Cortex of kidney (tissue), 1 donor: ENCODE data around the gene FAH.

Source experiments
- DNase-seq: peaks from one replicate; lab custom pipeline; 2025; lab: John Stamatoyannopoulos, UW

The FAH gene

GRCh38 chr15:80199869-80200268 lies 47.1 kb downstream of the FAH start:
- no peak for DNase-seq

DNA sequence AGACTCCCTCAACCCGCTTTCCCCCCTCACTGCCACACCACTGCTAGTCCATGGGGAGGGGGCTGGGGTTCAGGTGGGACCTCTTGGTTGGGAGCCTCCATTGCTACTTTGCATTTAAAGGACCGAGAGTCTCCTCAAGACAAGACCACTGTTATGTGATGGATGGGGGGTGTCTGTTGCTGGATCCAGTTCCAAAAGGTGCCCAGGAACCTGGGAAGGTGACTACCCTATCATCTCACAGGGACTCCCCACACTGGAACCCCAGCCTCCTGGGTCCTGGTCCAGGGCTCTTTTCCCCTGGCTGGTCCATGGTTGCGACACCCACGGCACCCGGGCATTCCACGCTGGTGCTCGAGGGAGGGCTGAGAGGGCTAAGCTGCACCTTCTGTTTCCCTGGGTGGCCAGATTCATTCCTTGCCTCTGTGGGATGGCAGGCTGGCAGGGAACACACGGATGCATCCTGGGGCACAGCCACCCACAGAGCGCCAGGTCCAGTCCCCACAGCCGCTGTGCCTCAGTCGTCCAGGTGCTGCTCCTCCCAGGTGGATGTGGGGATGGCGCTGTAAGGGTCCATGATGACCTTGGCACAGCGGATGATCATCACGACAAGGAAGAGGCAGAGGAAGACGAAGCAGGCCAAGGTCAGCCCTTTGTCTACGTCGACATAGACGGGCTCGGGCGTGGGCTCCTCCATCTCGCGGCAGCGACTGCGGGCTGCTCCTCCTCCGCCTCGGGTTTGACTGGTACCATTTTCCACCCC lies 48.6 kb downstream of the FAH start:
- DNase-seq, result no peak

GRCh38 chr15:80202016-80202315 lies 49.2 kb downstream of the FAH start:
- DNase-seq, result no peak

DNA sequence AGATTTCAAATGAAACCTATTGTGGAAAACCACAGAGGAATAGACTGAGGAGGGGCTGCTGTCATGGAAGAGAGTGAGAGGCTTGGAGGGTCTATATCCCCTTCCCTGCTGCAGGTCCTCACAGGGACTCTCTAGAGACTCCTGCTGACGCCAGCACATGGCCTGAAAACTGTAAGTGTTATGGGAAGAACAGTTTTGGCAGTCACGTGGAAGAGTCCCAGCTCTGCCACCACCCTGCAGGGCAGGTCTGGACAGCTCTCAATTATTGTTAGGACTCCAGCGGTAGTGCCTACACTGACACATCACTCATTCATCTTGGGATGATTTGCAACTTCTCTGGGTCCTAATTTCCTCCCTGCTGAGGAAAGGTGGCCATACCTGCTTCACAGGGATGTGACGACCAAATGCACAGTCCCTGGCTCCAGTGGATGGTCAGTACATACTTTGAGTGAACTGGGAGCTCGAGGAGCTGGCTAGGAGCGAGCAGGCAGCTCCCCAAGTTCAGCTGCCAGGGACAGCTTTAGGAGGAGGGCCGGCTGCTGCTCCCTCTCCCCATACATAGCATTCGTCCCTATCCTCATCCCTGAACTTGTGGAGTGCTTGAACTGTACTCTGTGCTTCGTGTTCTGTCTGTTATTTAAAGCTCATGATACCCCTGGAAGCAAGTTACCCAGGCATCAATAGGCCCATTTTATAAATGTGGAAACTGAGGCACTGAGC lies 50.0 kb downstream of the FAH start:
- no peak for DNase-seq

GRCh38 chr15:80203361-80203885 lies 50.6 kb downstream of the FAH start:
- DNase-seq, result no peak

GRCh38 chr15:80204231-80204630 lies 51.4 kb downstream of the FAH start:
- DNase-seq, result no peak

- DNase-seq, result no peak
Observed at GRCh38 chr15:80207887-80208286, 55.1 kb downstream of the FAH start.

GRCh38 chr15:80208758-80209734 lies 56.2 kb downstream of the FAH start:
- no peak for DNase-seq

GRCh38 chr15:80210611-80211573 lies 58.1 kb downstream of the FAH start:
- no peak for DNase-seq

DNA sequence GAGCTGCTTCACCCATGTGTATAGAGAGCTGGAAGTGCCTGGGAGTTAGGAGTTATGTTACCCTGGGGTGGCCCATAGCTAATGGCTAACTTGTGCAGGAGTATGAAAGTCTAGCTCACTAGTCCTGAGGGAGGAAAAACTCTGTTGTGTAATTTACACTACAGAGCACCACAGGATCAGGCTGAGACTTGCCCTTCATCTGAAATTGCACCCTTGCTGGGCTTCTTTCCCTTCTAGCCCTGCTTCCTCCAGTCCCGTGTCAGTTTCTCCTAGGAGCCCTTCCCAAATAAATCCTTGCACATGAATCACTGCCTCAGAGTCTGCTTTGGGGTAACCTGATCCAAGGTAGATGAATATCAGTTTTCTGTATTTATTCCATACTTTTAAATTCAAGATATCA lies 59.2 kb downstream of the FAH start:
- DNase-seq, result no peak

DNA sequence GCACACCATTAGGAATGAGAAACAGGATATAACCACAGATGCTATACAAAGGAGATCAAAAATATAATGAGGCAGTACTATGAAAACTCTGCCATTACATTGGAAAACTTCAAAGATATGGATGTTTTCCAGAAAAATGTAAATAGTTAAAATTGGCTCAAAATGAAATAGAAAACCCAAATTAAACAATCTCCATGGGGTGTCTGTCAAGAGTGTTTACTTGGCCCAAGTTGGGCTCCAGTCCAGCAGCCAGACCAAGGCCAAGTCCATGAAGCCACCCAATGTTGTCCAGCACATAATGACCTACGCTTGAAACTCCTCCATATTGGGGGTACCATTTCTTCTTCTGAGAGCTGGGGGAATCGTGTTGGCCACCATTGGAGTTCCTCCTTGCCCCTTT lies 62.1 kb downstream of the FAH start:
- no peak for DNase-seq

- no peak for DNase-seq
Observed at GRCh38 chr15:80216141-80216540, 63.3 kb downstream of the FAH start.

GRCh38 chr15:80216911-80217310 lies 64.1 kb downstream of the FAH start:
- no peak for DNase-seq

DNA sequence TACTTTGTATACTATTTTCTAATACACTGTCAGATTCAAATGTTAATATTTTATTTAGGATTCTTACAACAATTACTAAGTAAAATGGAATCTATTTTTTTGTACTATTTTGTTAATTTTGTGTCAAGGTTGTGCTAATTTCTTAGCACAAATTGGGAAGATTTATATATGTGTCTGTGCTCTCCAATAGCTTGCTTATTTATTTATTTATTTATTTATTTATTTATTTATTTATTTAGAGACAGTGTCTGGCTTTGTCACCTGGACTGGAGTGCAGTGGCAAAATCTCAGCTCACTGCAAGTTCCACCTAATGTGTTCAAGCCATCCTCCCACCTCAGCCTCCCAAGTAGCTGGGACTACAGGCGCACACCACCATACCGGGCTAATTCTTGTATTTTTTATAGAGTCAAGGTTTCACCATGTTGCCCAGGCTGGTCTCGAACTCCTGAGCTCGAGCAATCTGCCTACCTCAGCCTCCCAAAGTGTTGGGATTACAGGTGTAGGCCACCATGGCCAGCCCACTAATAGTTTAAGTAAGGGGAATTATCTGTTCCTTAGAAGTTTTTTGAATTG lies 64.6 kb downstream of the FAH start:
- no peak for DNase-seq

DNA sequence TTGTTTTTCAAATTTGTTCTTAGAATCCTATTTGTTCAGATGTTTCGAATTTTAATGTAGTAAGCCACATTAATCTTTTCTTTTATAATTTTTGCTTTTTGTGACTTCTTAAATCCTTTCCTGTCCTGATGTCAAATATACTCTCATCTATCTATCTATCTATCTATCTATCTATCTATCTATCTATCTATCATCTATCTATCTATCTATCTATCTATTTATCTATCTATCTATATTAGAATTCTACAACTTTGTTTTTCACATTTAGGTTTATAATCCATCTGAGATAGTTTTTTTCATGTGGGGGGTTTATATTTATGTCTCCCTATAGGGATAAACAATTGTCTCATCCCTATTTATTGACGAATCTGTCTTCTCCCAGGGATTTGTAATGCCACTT lies 67.2 kb downstream of the FAH start:
- no peak for DNase-seq

GRCh38 chr15:80228959-80229610 lies 76.3 kb downstream of the FAH start:
- no peak for DNase-seq

- DNase-seq, result no peak
Observed at GRCh38 chr15:80231371-80231770, 78.6 kb downstream of the FAH start.

DNA sequence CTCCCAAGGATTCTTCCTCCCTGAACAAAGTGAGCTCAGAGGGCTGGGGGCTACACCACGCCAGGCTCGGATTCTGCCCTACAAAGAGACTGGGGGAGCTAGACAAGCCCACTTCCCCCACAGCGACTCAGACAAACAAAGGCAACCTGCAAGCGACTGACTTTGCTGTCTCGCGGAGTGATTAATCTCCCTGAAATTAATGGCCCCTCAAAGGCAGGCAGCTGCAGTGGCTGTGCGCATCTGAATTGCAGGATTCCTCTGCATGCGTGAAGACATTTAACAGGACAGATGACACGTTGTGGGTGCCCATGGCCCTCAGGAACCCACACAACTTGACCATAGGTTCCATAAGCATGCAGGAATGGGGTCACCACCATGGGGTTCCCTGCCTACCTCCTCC lies 80.8 kb downstream of the FAH start:
- no peak for DNase-seq

GRCh38 chr15:80234883-80235282 lies 82.1 kb downstream of the FAH start:
- DNase-seq, result no peak
